ENCODE measurements around the gene SEMA3E.
"Not testable (repeated sequence)": the region's sequence is repeated elsewhere in the genome, so short reads cannot be mapped to it uniquely, and the experiment has no call there.

Gene SEMA3E

DNA sequence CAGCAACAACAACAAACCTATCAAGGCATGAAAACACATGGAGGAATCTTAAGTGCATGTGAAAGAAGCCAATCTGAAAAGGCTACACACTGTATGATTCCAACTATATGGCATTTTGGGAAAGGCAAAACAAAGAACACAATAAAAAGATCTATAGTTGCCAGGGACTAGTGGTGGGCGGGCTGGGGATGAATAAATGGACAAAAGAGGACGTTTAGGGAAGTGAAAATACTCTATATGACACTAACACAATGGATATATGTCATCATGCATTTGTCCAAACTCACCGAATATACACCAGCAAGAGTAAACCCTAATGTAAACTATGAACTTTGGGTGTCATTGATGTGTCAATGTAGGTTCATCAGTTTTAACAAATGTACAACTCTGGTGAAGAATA is 89.1 kb downstream of the SEMA3E start:
- H3K36me3 ChIP-seq (ENCODE audit: control insufficient read depth in 4 of 4, insufficient read depth in 4 of 4, low read length in 3 of 4) = no peaks in the 10 kb centered on the region
- DNase-seq = no peak
- H3K4me1 ChIP-seq (ENCODE audit: control extremely low read depth in 1 of 4, control insufficient read depth in 4 of 4, insufficient read depth in 4 of 4, low read length in 3 of 4) = no peaks in the 10 kb centered on the region
- H3K27ac ChIP-seq (ENCODE audit: insufficient read depth in 1 of 2, low read depth in 1 of 2, low read length in 2 of 2, poor library complexity in 1 of 2, severe bottlenecking in 2 of 2) = no peak overlapping the region
- CTCF ChIA-PET = no interaction called here
- WGBS (ENCODE audit: insufficient coverage) = no CpG with 5 or more reads among the region's 3 CpGs
- POLR2A ChIA-PET = no interaction called here
- H3K4me3 ChIP-seq (ENCODE audit: control insufficient read depth in 1 of 7, extremely low read depth in 1 of 7, insufficient read depth in 4 of 7, low read depth in 2 of 7, low read length in 6 of 7) = no peak overlapping the region
- H3K27me3 ChIP-seq (replicated peaks in 2 of 5; ENCODE audit: control insufficient read depth in 4 of 5, insufficient read depth in 5 of 5, low read length in 4 of 5) = no peaks in the 10 kb centered on the region
- no peaks in the 10 kb centered on the region for H3K9me3 ChIP-seq (ENCODE audit: control extremely low read depth in 1 of 5, control insufficient read depth in 4 of 5, insufficient read depth in 2 of 5, low read depth in 1 of 5, low read length in 4 of 5)

DNA sequence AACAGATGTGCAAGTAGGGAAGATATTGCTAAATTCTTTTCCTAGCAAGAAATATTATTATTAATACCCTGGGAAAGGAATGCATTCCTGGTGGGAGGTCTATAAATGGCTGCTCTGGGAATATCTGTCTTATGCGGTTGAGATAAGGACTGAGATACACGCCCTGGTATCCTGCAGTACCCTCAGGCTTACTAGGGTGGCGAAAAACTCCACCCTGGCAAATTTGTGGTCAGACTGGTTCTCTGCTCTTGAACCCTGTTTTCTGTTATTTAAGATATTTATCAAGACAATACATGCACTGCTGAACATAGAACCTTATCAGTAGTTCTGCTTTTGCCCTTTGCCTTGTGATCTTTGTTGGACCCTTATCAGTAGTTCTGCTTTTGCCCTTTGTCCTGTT is 96.4 kb downstream of the SEMA3E start:
- H3K27me3 ChIP-seq (replicated peaks in 2 of 5; ENCODE audit: control insufficient read depth in 4 of 5, insufficient read depth in 5 of 5, low read length in 4 of 5); H3K4me1 ChIP-seq (ENCODE audit: control extremely low read depth in 1 of 4, control insufficient read depth in 4 of 4, insufficient read depth in 4 of 4, low read length in 3 of 4); H3K27ac ChIP-seq (ENCODE audit: insufficient read depth in 1 of 2, low read depth in 1 of 2, low read length in 2 of 2, poor library complexity in 1 of 2, severe bottlenecking in 2 of 2); CTCF ChIA-PET; H3K9me3 ChIP-seq (ENCODE audit: control extremely low read depth in 1 of 5, control insufficient read depth in 4 of 5, insufficient read depth in 2 of 5, low read depth in 1 of 5, low read length in 4 of 5); DNase-seq; POLR2A ChIA-PET; H3K4me3 ChIP-seq (ENCODE audit: control insufficient read depth in 1 of 7, extremely low read depth in 1 of 7, insufficient read depth in 4 of 7, low read depth in 2 of 7, low read length in 6 of 7); H3K36me3 ChIP-seq (ENCODE audit: control insufficient read depth in 4 of 4, insufficient read depth in 4 of 4, low read length in 3 of 4): not testable (repeated sequence)
- no CpG with 5 or more reads among the region's 3 CpGs for WGBS (ENCODE audit: insufficient coverage)

DNA sequence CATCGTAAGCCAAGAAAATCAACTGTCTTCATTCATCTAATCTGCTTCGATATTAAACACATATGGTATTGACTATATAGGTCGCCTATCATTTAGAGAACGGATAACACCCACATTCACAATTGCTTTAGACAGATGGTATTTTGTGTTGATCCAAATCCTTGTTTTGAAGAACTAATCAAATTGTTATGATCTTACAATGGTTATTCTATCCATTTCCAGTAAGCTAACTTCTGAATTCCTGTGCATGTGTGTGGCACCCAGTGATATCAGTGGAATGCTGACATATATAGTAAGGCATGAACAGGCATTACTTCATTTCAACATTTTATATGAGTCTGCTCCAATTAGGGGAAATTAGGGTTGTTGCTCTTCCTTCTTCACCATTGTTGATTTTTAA is 98.8 kb downstream of the SEMA3E start:
- no peaks in the 10 kb centered on the region for H3K9me3 ChIP-seq (ENCODE audit: control extremely low read depth in 1 of 5, control insufficient read depth in 4 of 5, insufficient read depth in 2 of 5, low read depth in 1 of 5, low read length in 4 of 5)
- DNase-seq = no peak
- H3K4me1 ChIP-seq (ENCODE audit: control extremely low read depth in 1 of 4, control insufficient read depth in 4 of 4, insufficient read depth in 4 of 4, low read length in 3 of 4) = no peaks in the 10 kb centered on the region
- WGBS (ENCODE audit: insufficient coverage) = no CpG with 5 or more reads among the region's 4 CpGs
- POLR2A ChIA-PET = no interaction called here
- no peak overlapping the region for H3K4me3 ChIP-seq (ENCODE audit: control insufficient read depth in 1 of 7, extremely low read depth in 1 of 7, insufficient read depth in 4 of 7, low read depth in 2 of 7, low read length in 6 of 7)
- H3K27me3 ChIP-seq (replicated peaks in 2 of 5; ENCODE audit: control insufficient read depth in 4 of 5, insufficient read depth in 5 of 5, low read length in 4 of 5) = no peaks in the 10 kb centered on the region
- no peaks in the 10 kb centered on the region for H3K36me3 ChIP-seq (ENCODE audit: control insufficient read depth in 4 of 4, insufficient read depth in 4 of 4, low read length in 3 of 4)
- CTCF ChIA-PET = no interaction called here
- no peak overlapping the region for H3K27ac ChIP-seq (ENCODE audit: insufficient read depth in 1 of 2, low read depth in 1 of 2, low read length in 2 of 2, poor library complexity in 1 of 2, severe bottlenecking in 2 of 2)

DNA sequence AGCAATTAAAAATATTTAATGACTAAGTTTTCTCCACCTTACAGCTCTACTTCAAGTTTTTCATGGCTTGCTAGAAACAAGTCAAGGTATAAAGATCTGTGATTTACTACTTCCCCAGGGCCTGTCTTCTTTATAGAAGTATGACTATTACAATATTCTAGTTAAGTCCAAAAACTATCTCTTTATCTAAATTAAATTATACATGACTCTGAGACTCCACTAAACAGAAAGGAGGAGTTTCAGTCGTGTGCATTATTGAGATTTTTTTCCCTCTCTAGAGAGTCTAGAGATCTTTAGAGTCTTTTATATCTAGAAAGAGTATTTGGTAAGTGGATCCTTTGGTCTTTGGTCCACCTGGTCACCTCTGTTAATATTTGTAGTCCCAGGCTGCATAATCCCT is 100.7 kb downstream of the SEMA3E start:
- no peaks in the 10 kb centered on the region for H3K27me3 ChIP-seq (replicated peaks in 2 of 5; ENCODE audit: control insufficient read depth in 4 of 5, insufficient read depth in 5 of 5, low read length in 4 of 5)
- CTCF ChIA-PET = no interaction called here
- no peaks in the 10 kb centered on the region for H3K36me3 ChIP-seq (ENCODE audit: control insufficient read depth in 4 of 4, insufficient read depth in 4 of 4, low read length in 3 of 4)
- DNase-seq = no peak
- POLR2A ChIA-PET = no interaction called here
- H3K4me3 ChIP-seq (ENCODE audit: control insufficient read depth in 1 of 7, extremely low read depth in 1 of 7, insufficient read depth in 4 of 7, low read depth in 2 of 7, low read length in 6 of 7) = no peak overlapping the region
- H3K9me3 ChIP-seq (ENCODE audit: control extremely low read depth in 1 of 5, control insufficient read depth in 4 of 5, insufficient read depth in 2 of 5, low read depth in 1 of 5, low read length in 4 of 5) = no peaks in the 10 kb centered on the region
- WGBS (ENCODE audit: insufficient coverage) = no CpG with 5 or more reads among the region's 1 CpG
- H3K4me1 ChIP-seq (ENCODE audit: control extremely low read depth in 1 of 4, control insufficient read depth in 4 of 4, insufficient read depth in 4 of 4, low read length in 3 of 4) = no peaks in the 10 kb centered on the region
- no peak overlapping the region for H3K27ac ChIP-seq (ENCODE audit: insufficient read depth in 1 of 2, low read depth in 1 of 2, low read length in 2 of 2, poor library complexity in 1 of 2, severe bottlenecking in 2 of 2)

DNA sequence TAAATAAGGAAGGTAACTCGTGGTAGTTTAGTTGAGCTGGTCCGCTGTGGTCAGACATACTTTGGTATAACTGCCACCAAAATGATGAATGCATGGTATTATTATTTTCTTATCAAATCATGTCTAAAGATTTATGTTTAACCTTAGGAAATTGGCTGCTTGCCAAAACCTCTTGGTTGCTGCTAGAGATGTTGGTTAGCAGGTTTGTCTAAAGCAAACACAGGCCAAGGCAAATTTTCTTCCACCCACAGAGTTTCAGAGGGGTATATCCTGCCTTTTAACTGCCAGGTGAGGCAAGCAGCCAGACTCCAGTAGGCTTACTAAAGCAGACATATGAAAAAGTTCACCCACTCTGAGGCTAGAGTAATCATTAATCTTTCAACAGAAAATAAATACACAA is 101.4 kb downstream of the SEMA3E start:
- no CpG with 5 or more reads among the region's 2 CpGs for WGBS (ENCODE audit: insufficient coverage)
- Histone ChIP-seq H3K36me3 (ENCODE audit: control insufficient read depth in 4 of 4, insufficient read depth in 4 of 4, low read length in 3 of 4) (no peaks in the 10 kb centered on the region), H3K27me3 (replicated peaks in 2 of 5; ENCODE audit: control insufficient read depth in 4 of 5, insufficient read depth in 5 of 5, low read length in 4 of 5) (no peaks in the 10 kb centered on the region), H3K4me1 (ENCODE audit: control extremely low read depth in 1 of 4, control insufficient read depth in 4 of 4, insufficient read depth in 4 of 4, low read length in 3 of 4) (no peaks in the 10 kb centered on the region), H3K9me3 (ENCODE audit: control extremely low read depth in 1 of 5, control insufficient read depth in 4 of 5, insufficient read depth in 2 of 5, low read depth in 1 of 5, low read length in 4 of 5) (no peaks in the 10 kb centered on the region), H3K27ac (ENCODE audit: insufficient read depth in 1 of 2, low read depth in 1 of 2, low read length in 2 of 2, poor library complexity in 1 of 2, severe bottlenecking in 2 of 2) (no peak overlapping the region), H3K4me3 (ENCODE audit: control insufficient read depth in 1 of 7, extremely low read depth in 1 of 7, insufficient read depth in 4 of 7, low read depth in 2 of 7, low read length in 6 of 7) (no peak overlapping the region)
- DNase-seq = peak in 2 of 3 donors; percentile 0 to 4
- ChIA-PET POLR2A (no interaction called here), CTCF (no interaction called here)

DNA sequence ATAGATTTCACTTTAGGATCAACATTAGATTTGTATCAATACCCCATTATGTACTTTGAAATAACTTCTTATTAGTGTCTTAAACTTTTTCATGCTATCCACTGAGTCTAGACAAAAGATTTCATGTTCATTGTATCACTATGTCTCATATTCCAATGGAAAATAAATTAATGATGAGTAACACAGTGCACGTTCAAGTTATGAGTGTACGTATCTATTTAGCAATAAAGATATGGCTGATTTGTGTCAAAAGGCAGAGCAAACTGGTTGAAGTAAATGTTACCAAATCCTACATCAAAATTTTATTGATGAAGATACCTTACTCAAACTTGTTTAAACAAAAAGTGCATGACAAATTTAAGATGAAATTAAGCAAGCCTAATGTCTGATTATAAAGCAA is 102.4 kb downstream of the SEMA3E start:
- Histone ChIP-seq H3K4me3 (ENCODE audit: control insufficient read depth in 1 of 7, extremely low read depth in 1 of 7, insufficient read depth in 4 of 7, low read depth in 2 of 7, low read length in 6 of 7) (no peak overlapping the region), H3K27ac (ENCODE audit: insufficient read depth in 1 of 2, low read depth in 1 of 2, low read length in 2 of 2, poor library complexity in 1 of 2, severe bottlenecking in 2 of 2) (no peak overlapping the region), H3K4me1 (ENCODE audit: control extremely low read depth in 1 of 4, control insufficient read depth in 4 of 4, insufficient read depth in 4 of 4, low read length in 3 of 4) (no peaks in the 10 kb centered on the region), H3K9me3 (ENCODE audit: control extremely low read depth in 1 of 5, control insufficient read depth in 4 of 5, insufficient read depth in 2 of 5, low read depth in 1 of 5, low read length in 4 of 5) (no peaks in the 10 kb centered on the region), H3K27me3 (replicated peaks in 2 of 5; ENCODE audit: control insufficient read depth in 4 of 5, insufficient read depth in 5 of 5, low read length in 4 of 5) (no peaks in the 10 kb centered on the region), H3K36me3 (ENCODE audit: control insufficient read depth in 4 of 4, insufficient read depth in 4 of 4, low read length in 3 of 4) (no peaks in the 10 kb centered on the region)
- POLR2A ChIA-PET = no interaction called here
- CTCF ChIA-PET = no interaction called here
- DNase-seq = no peak
- WGBS (ENCODE audit: insufficient coverage) = no CpG with 5 or more reads among the region's 2 CpGs

DNA sequence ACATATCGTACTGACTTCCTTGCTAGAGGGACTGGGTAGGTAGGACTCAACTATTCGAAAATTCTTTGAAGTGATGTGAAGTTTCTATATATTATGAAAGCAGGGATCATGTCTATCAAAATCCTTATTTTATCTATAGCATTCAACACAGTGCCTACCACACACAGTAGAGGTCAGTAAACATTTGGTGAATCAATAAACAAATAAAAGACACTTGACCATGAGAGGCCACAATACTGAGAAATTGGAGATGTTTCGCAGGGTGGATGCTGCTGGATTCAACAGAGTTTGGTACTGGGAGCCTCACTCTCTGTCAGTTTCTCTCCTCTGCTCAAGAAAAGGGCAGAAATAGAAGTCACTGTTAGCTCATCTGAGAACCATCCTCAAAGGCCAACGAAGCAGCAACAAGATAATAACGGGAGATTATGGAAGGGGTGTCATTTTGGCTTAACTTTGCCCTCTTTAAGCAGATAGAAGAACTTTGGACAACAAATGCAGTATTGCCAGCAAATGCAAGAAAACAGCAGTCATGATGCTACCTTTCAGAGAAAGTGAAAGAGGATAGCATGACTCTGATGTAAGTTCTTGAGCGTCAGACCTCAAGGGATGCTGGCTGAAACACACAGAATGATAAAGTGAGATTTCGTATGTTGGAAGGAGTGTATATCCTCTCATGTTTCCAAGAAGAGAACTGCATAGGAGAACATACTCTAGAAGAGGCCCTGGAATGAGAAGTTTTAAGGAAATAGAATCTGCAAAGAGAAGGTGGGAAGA is 107.6 kb downstream of the SEMA3E start:
- DNase-seq = no peak
- H3K9me3 ChIP-seq (ENCODE audit: control extremely low read depth in 1 of 5, control insufficient read depth in 4 of 5, insufficient read depth in 2 of 5, low read depth in 1 of 5, low read length in 4 of 5) = no peaks in the 10 kb centered on the region
- POLR2A ChIA-PET = no interaction called here
- WGBS (ENCODE audit: insufficient coverage) = 92% methylated on average over 6 of the region's 7 CpGs
- CTCF ChIA-PET = no interaction called here
- no peaks in the 10 kb centered on the region for H3K36me3 ChIP-seq (ENCODE audit: control insufficient read depth in 4 of 4, insufficient read depth in 4 of 4, low read length in 3 of 4)
- H3K27me3 ChIP-seq (replicated peaks in 2 of 5; ENCODE audit: control insufficient read depth in 4 of 5, insufficient read depth in 5 of 5, low read length in 4 of 5) = no peaks in the 10 kb centered on the region
- H3K27ac ChIP-seq (ENCODE audit: insufficient read depth in 1 of 2, low read depth in 1 of 2, low read length in 2 of 2, poor library complexity in 1 of 2, severe bottlenecking in 2 of 2) = no peak overlapping the region
- H3K4me3 ChIP-seq (ENCODE audit: control insufficient read depth in 1 of 7, extremely low read depth in 1 of 7, insufficient read depth in 4 of 7, low read depth in 2 of 7, low read length in 6 of 7) = no peak overlapping the region
- no peaks in the 10 kb centered on the region for H3K4me1 ChIP-seq (ENCODE audit: control extremely low read depth in 1 of 4, control insufficient read depth in 4 of 4, insufficient read depth in 4 of 4, low read length in 3 of 4)
